ENCODE data around the gene CLEC11A. TPM values are rescaled to one million over a fixed set of nuclear protein-coding genes. Genes with fewer than 3 reads are reported as not detected.
"Not testable (repeated sequence)": the region's sequence is repeated elsewhere in the genome, so short reads cannot be mapped to it uniquely, and the experiment has no call there.

CLEC11A gene
- polyA plus RNA-seq, 1 experiment, result 136 TPM

GRCh38 chr19:50739914-50740426, 16.8 kb downstream of the CLEC11A start:
- ChIA-PET POLR2A (no interaction called here), CTCF (no interaction called here)
- no peak for TF ChIP-seq CTCF (IDR thresholded peaks at IDR 0.05; ENCODE audit: insufficient read depth, low read depth, low read length)
- peaks cover 2% of the 10 kb centered on the region for H3K27me3 ChIP-seq (ENCODE audit: control insufficient read depth, insufficient read depth, low read length)
- H3K4me3 ChIP-seq (ENCODE audit: low read depth, low read length), result no peak overlapping the region
- DNase-seq (ENCODE audit: low read depth), result no peak
- H3K36me3 ChIP-seq (ENCODE audit: control insufficient read depth, insufficient read depth, low read length), result no peaks in the 10 kb centered on the region

- Histone ChIP-seq H3K4me3 (ENCODE audit: low read depth, low read length) (no peak overlapping the region), H3K27me3 (ENCODE audit: control insufficient read depth, insufficient read depth, low read length) (peaks cover 2% of the 10 kb centered on the region), H3K36me3 (ENCODE audit: control insufficient read depth, insufficient read depth, low read length) (no peaks in the 10 kb centered on the region)
- ChIA-PET CTCF (interaction anchor here (0.6 to 0.9 kb wide), 2 partner anchors 16 to 252 kb away, joined by 3 to 4 read pairs; no protein-coding TSS in a partner anchor), POLR2A (no interaction called here)
- no peak for DNase-seq (ENCODE audit: low read depth)
- no peak for TF ChIP-seq CTCF (IDR thresholded peaks at IDR 0.05; ENCODE audit: insufficient read depth, low read depth, low read length)
Observed at GRCh38 chr19:50741179-50741933, 18.2 kb downstream of the CLEC11A start.

- CTCF ChIA-PET, result no interaction called here
- POLR2A ChIA-PET, result no interaction called here
- Histone ChIP-seq H3K36me3 (ENCODE audit: control insufficient read depth, insufficient read depth, low read length) (no peaks in the 10 kb centered on the region), H3K4me3 (ENCODE audit: low read depth, low read length) (no peak overlapping the region), H3K27me3 (ENCODE audit: control insufficient read depth, insufficient read depth, low read length) (peaks cover 2% of the 10 kb centered on the region)
- TF ChIP-seq CTCF (IDR thresholded peaks at IDR 0.05; ENCODE audit: insufficient read depth, low read depth, low read length), result no peak
- no peak for DNase-seq (ENCODE audit: low read depth)
Observed at GRCh38 chr19:50743537-50743936, 20.4 kb downstream of the CLEC11A start.

- Histone ChIP-seq H3K27me3 (ENCODE audit: control insufficient read depth, insufficient read depth, low read length) (no peaks in the 10 kb centered on the region), H3K4me3 (ENCODE audit: low read depth, low read length) (no peak overlapping the region), H3K36me3 (ENCODE audit: control insufficient read depth, insufficient read depth, low read length) (no peaks in the 10 kb centered on the region)
- POLR2A ChIA-PET, result no interaction called here
- CTCF ChIA-PET, result no interaction called here
- no peak for DNase-seq (ENCODE audit: low read depth)
- no peak for TF ChIP-seq CTCF (IDR thresholded peaks at IDR 0.05; ENCODE audit: insufficient read depth, low read depth, low read length)
Observed at GRCh38 chr19:50745221-50745620, 22.1 kb downstream of the CLEC11A start.

GRCh38 chr19:50747141-50747540, 24.0 kb downstream of the CLEC11A start:
- CTCF ChIA-PET; H3K36me3 ChIP-seq (ENCODE audit: control insufficient read depth, insufficient read depth, low read length); H3K4me3 ChIP-seq (ENCODE audit: low read depth, low read length); POLR2A ChIA-PET; DNase-seq (ENCODE audit: low read depth); H3K27me3 ChIP-seq (ENCODE audit: control insufficient read depth, insufficient read depth, low read length): not testable (repeated sequence)

- DNase-seq (ENCODE audit: low read depth), result no peak
- Histone ChIP-seq H3K36me3 (ENCODE audit: control insufficient read depth, insufficient read depth, low read length) (no peaks in the 10 kb centered on the region), H3K4me3 (ENCODE audit: low read depth, low read length) (no peak overlapping the region), H3K27me3 (ENCODE audit: control insufficient read depth, insufficient read depth, low read length) (no peaks in the 10 kb centered on the region)
- POLR2A ChIA-PET, result no interaction called here
- TF ChIP-seq CTCF (IDR thresholded peaks at IDR 0.05; ENCODE audit: insufficient read depth, low read depth, low read length), result no peak
- CTCF ChIA-PET, result no interaction called here
Observed at GRCh38 chr19:50749490-50749889, 26.3 kb downstream of the CLEC11A start.
